ENCODE measurements around the gene TMEM176B. TPM values are rescaled to one million over a fixed set of nuclear protein-coding genes. Genes with fewer than 3 reads are reported as not detected.
A peak's percentile ranks its signal among the peaks of the same experiment; 100 is the strongest.

The TMEM176B gene
- total RNA-seq, 4 donors from 2014 or later = 30.4 to 369 (median 224) TPM

DNA sequence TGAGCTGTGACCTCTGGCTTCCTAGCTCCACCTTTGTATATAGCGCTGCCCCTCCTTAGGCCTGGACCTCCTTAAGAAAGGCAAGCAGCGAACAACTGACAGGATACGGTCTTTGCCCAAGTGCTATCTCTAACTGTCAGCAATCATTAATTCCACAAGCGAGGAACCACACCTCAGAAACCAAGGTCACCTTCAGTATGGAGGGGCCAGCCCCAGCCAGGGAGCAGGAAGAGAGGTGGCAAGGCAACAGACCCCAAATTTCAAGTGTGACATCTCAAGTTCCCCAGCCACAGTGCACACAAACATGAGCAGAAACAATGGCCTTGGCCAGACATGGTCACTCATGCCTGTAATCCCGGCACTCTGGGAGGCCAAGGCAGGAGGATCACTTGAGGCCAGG lies 47.4 kb upstream of the TMEM176B start:
- Histone ChIP-seq H3K27me3 (no peaks in the 10 kb centered on the region), H3K4me1 (peaks cover 0 to 9% (median 0%) of the 10 kb centered on the region in 4 donors), H3K9me3 (no peaks in the 10 kb centered on the region), H3K27ac (no peak overlapping the region), H3K36me3 (no peaks in the 10 kb centered on the region), H3K4me3 (no peak overlapping the region)
- TF ChIP-seq EP300 (IDR thresholded peaks at IDR 0.05; ENCODE audit: low read depth) (no peak), POLR2AphosphoS5 (IDR thresholded peaks at IDR 0.05) (no peak), CTCF (IDR thresholded peaks at IDR 0.05) (no peak), POLR2A (IDR thresholded peaks at IDR 0.05) (no peak)
- in situ Hi-C loops (cut with MboI; ENCODE audit: low pct_ligation_motif_present in 1 of 4, low pct_unique_long_range_greater_than_20kb in 1 of 4, low sequenced_read_pairs in 3 of 4) = no loop called here
- no peak for DNase-seq
- intact Hi-C loops (cut with DNase I; ENCODE audit: low total_unique reads) = no loop called here
- 80 to 90% methylated on average over 1 to 5 of the region's 5 CpGs for WGBS, 2 donors (ENCODE audit: low coverage in 1 of 2)

DNA sequence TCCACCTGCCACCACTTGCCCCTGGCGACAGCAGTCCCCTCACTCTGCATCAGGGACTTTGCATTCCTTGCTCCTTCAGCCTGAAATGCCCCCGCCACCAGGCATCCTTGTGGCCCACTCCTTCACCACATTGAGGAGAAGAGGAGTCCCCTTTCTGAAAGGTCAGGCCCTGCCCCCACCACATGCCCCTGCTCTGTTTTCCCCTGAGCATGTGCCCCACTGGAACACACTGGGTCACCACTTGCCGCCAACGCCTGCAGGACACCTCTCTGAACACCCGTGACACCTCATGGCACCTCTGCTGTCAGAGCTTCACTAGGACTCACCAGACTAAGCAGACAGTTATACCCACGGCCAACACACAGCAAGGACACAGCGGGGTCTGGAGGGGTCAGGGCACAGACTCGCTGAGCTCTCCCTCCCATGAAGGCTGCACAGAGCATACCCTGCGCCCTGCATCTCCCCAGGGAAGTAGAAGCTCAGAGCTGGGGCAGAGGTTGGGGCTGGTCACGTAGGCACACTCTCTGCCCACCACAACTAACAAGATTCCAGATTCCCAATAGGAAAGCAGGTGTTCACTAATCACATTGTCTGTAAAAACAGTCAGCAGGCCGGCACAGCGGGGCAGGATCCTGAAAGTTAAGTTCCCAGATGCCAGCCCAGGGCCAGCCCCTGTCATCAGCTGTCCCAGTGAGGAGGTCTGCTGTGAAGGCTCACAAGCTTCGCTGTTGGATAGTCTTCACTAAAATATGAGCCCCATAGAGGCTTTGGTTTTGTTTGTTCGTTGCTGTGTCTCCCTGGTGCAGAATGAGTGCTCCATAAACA lies 46.3 kb upstream of the TMEM176B start:
- Histone ChIP-seq H3K4me1 (peaks cover 0 to 4% (median 0%) of the 10 kb centered on the region in 4 donors), H3K27me3 (no peaks in the 10 kb centered on the region), H3K36me3 (no peaks in the 10 kb centered on the region), H3K9me3 (no peaks in the 10 kb centered on the region), H3K27ac (no peak overlapping the region), H3K4me3 (no peak overlapping the region)
- 83% methylated on average over 12 of the region's 14 CpGs; no CpG with 5 or more reads in 1 of the 2 donors for WGBS, 2 donors (ENCODE audit: low coverage in 1 of 2)
- no peak for TF ChIP-seq POLR2A (IDR thresholded peaks at IDR 0.05)
- TF ChIP-seq EP300 (IDR thresholded peaks at IDR 0.05; ENCODE audit: low read depth) = no peak
- no peak for TF ChIP-seq POLR2AphosphoS5 (IDR thresholded peaks at IDR 0.05)
- no peak for TF ChIP-seq CTCF (IDR thresholded peaks at IDR 0.05)
- DNase-seq = no peak
- intact Hi-C loops (cut with DNase I; ENCODE audit: low total_unique reads) = no loop called here
- in situ Hi-C loops (cut with MboI; ENCODE audit: low pct_ligation_motif_present in 1 of 4, low pct_unique_long_range_greater_than_20kb in 1 of 4, low sequenced_read_pairs in 3 of 4) = no loop called here

GRCh38 chr7:150845421-150845861 lies 45.3 kb upstream of the TMEM176B start:
- WGBS, 2 donors (ENCODE audit: low coverage in 1 of 2) = 0 to 18% methylated on average over 1 to 4 of the region's 4 CpGs
- no peaks in the 10 kb centered on the region for H3K27me3 ChIP-seq
- in situ Hi-C loops (cut with MboI; ENCODE audit: low pct_ligation_motif_present in 1 of 4, low pct_unique_long_range_greater_than_20kb in 1 of 4, low sequenced_read_pairs in 3 of 4) (no loop called here), intact Hi-C loops (cut with DNase I; ENCODE audit: low total_unique reads) (no loop called here)
- no peaks in the 10 kb centered on the region for H3K9me3 ChIP-seq
- peaks cover 0 to 4% (median 0%) of the 10 kb centered on the region in 4 donors for H3K4me1 ChIP-seq
- H3K4me3 ChIP-seq = no peak overlapping the region
- DNase-seq = peak; percentile 26
- peak overlapping the region in 1 of 4 donors; percentile 17 for H3K27ac ChIP-seq
- TF ChIP-seq POLR2A (IDR thresholded peaks at IDR 0.05) (no peak), CTCF (IDR thresholded peaks at IDR 0.05) (no peak), POLR2AphosphoS5 (IDR thresholded peaks at IDR 0.05) (no peak), EP300 (IDR thresholded peaks at IDR 0.05; ENCODE audit: low read depth) (no peak)
- H3K36me3 ChIP-seq = no peaks in the 10 kb centered on the region

DNA sequence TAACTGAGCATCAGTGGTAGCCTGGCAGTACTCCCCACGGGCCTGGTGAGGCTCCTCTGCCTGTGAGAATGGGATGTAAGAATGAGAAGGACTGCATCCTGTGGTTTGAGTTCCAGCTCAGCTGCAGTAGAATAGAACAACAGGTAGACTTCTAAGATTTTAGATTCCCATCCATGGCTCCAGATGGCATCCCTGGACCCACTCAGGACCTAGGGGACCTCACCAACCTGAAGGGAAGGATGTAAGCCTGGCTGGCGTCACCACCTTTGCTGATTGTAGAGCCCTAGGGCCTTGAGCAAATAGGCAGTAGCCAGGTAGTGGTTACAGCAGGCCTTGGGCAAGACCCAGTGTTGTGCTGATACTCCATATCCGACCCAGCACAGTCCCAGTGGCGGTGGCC lies 42.6 kb upstream of the TMEM176B start:
- Histone ChIP-seq H3K9me3 (no peaks in the 10 kb centered on the region), H3K27me3 (no peaks in the 10 kb centered on the region), H3K36me3 (no peaks in the 10 kb centered on the region), H3K4me1 (peaks cover 0 to 4% (median 0%) of the 10 kb centered on the region in 4 donors), H3K4me3 (no peak overlapping the region), H3K27ac (no peak overlapping the region)
- intact Hi-C loops (cut with DNase I; ENCODE audit: low total_unique reads) (no loop called here), in situ Hi-C loops (cut with MboI; ENCODE audit: low pct_ligation_motif_present in 1 of 4, low pct_unique_long_range_greater_than_20kb in 1 of 4, low sequenced_read_pairs in 3 of 4) (no loop called here)
- no peak for DNase-seq
- WGBS, 2 donors (ENCODE audit: low coverage in 1 of 2) = 67% methylated on average over 4 of the region's 4 CpGs; no CpG with 5 or more reads in 1 of the 2 donors
- TF ChIP-seq CTCF (IDR thresholded peaks at IDR 0.05) (no peak), POLR2A (IDR thresholded peaks at IDR 0.05) (no peak), POLR2AphosphoS5 (IDR thresholded peaks at IDR 0.05) (no peak), EP300 (IDR thresholded peaks at IDR 0.05; ENCODE audit: low read depth) (no peak)

All from transverse colon (tissue), 4 donors.